ENCODE data around the gene THSD7B. TPM values are rescaled to one million over a fixed set of nuclear protein-coding genes. Genes with fewer than 3 reads are reported as not detected.

Gene THSD7B
- total RNA-seq, 1 experiment from 2014 or later = 6.9 TPM

DNA sequence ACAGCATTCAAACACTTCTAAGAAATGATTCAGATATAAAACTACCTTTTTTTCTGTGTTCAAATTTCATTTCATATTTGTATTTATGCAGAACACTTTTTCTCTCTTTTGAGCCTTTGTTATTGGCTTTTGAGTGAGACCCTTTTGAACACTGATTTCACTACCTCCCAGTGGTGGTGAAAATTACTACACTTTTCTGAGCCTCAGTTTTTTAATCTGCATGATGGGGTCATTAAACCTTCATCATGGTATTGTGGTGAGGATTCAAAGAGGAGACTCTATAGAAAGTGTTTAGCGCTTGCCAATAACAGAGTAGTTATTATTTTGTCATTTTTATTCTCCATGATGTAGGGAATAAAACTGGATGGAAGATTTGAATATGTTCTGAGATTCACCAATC is 169.8 kb downstream of the THSD7B start:
- no peaks in the 10 kb centered on the region for H3K27me3 Mint-ChIP-seq (ENCODE audit: insufficient read depth, unreplicated experiment)
- H3K9me3 Mint-ChIP-seq (ENCODE audit: unreplicated experiment) = no peaks in the 10 kb centered on the region
- Histone ChIP-seq H3K36me3 (ENCODE audit: control insufficient read depth, insufficient read depth, low read length) (no peaks in the 10 kb centered on the region), H3K4me3 (ENCODE audit: low read depth, low read length) (no peak overlapping the region), H3K27me3 (replicated peaks; ENCODE audit: control insufficient read depth, insufficient read depth, low read length) (no peaks in the 10 kb centered on the region), H3K4me1 (no peaks in the 10 kb centered on the region), H3K9me3 (no peaks in the 10 kb centered on the region)
- TF ChIP-seq, protein P1, sequence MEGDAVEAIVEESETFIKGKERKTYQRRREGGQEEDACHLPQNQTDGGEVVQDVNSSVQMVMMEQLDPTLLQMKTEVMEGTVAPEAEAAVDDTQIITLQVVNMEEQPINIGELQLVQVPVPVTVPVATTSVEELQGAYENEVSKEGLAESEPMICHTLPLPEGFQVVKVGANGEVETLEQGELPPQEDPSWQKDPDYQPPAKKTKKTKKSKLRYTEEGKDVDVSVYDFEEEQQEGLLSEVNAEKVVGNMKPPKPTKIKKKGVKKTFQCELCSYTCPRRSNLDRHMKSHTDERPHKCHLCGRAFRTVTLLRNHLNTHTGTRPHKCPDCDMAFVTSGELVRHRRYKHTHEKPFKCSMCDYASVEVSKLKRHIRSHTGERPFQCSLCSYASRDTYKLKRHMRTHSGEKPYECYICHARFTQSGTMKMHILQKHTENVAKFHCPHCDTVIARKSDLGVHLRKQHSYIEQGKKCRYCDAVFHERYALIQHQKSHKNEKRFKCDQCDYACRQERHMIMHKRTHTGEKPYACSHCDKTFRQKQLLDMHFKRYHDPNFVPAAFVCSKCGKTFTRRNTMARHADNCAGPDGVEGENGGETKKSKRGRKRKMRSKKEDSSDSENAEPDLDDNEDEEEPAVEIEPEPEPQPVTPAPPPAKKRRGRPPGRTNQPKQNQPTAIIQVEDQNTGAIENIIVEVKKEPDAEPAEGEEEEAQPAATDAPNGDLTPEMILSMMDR (IDR thresholded peaks at IDR 0.05; ENCODE audit: insufficient read depth in 1 of 2, low read depth in 1 of 2, low read length in 1 of 2, severe bottlenecking in 1 of 2, unreplicated experiment in 1 of 2) = no peak
- DNase-seq = no peak
- intact Hi-C loops (cut with micrococcal nuclease; ENCODE audit: unreplicated experiment) = no loop called here
- no peak overlapping the region for H3K27ac Mint-ChIP-seq (ENCODE audit: unreplicated experiment)
- no peak overlapping the region for H3K4me3 Mint-ChIP-seq (ENCODE audit: unreplicated experiment)
- no TSS peak for BruUV-seq (replicated peaks)
- H3K36me3 Mint-ChIP-seq (ENCODE audit: insufficient read depth, unreplicated experiment) = no peaks in the 10 kb centered on the region
- H3K4me1 Mint-ChIP-seq (ENCODE audit: low read depth, unreplicated experiment) = no peaks in the 10 kb centered on the region
- CTCF ChIA-PET = no interaction called here
- POLR2A ChIA-PET = no interaction called here

- Mint-ChIP-seq H3K36me3 (ENCODE audit: insufficient read depth, unreplicated experiment) (no peaks in the 10 kb centered on the region), H3K27me3 (ENCODE audit: insufficient read depth, unreplicated experiment) (no peaks in the 10 kb centered on the region), H3K9me3 (ENCODE audit: unreplicated experiment) (no peaks in the 10 kb centered on the region), H3K4me1 (ENCODE audit: low read depth, unreplicated experiment) (no peaks in the 10 kb centered on the region), H3K4me3 (ENCODE audit: unreplicated experiment) (no peak overlapping the region), H3K27ac (ENCODE audit: unreplicated experiment) (no peak overlapping the region)
- Histone ChIP-seq H3K27me3 (replicated peaks; ENCODE audit: control insufficient read depth, insufficient read depth, low read length) (no peaks in the 10 kb centered on the region), H3K4me1 (no peaks in the 10 kb centered on the region), H3K9me3 (no peaks in the 10 kb centered on the region), H3K36me3 (ENCODE audit: control insufficient read depth, insufficient read depth, low read length) (no peaks in the 10 kb centered on the region), H3K4me3 (ENCODE audit: low read depth, low read length) (no peak overlapping the region)
- DNase-seq = no peak
- CTCF ChIA-PET = no interaction called here
- BruUV-seq (replicated peaks) = no TSS peak
- TF ChIP-seq, protein P1 (IDR thresholded peaks at IDR 0.05; ENCODE audit: insufficient read depth in 1 of 2, low read depth in 1 of 2, low read length in 1 of 2, severe bottlenecking in 1 of 2, unreplicated experiment in 1 of 2) = no peak
- intact Hi-C loops (cut with micrococcal nuclease; ENCODE audit: unreplicated experiment) = no loop called here
- POLR2A ChIA-PET = no interaction called here
Measured at GRCh38 chr2:136956050-136956449, 190.7 kb downstream of the THSD7B start.

DNA sequence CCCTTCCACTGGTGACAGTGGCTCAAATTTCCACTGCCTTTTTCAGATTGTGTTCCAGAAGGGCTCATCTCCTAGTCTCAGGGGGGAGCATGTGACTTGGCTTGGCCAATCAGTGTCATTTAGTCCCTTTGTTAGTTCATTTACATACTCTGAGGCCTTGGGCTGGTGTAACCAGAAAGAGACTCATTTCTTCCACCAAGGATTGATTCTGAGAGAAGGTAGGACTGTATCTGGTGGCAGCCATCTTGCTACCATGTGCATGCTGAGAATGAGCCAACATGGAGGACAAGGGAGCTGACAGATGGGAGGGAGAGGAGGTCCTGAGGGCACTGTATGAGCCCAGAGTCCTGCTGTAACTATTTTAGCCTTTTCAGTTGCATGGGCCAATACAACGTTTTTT is 191.7 kb downstream of the THSD7B start:
- H3K27me3 Mint-ChIP-seq (ENCODE audit: insufficient read depth, unreplicated experiment) = no peaks in the 10 kb centered on the region
- H3K27ac Mint-ChIP-seq (ENCODE audit: unreplicated experiment) = no peak overlapping the region
- H3K4me3 Mint-ChIP-seq (ENCODE audit: unreplicated experiment) = no peak overlapping the region
- ChIA-PET CTCF (no interaction called here), POLR2A (no interaction called here)
- no peaks in the 10 kb centered on the region for H3K27me3 ChIP-seq (replicated peaks; ENCODE audit: control insufficient read depth, insufficient read depth, low read length)
- H3K36me3 ChIP-seq (ENCODE audit: control insufficient read depth, insufficient read depth, low read length) = no peaks in the 10 kb centered on the region
- no peaks in the 10 kb centered on the region for H3K4me1 ChIP-seq
- TF ChIP-seq, protein P1 (IDR thresholded peaks at IDR 0.05; ENCODE audit: insufficient read depth in 1 of 2, low read depth in 1 of 2, low read length in 1 of 2, severe bottlenecking in 1 of 2, unreplicated experiment in 1 of 2) = no peak
- no TSS peak for BruUV-seq (replicated peaks)
- no peaks in the 10 kb centered on the region for H3K4me1 Mint-ChIP-seq (ENCODE audit: low read depth, unreplicated experiment)
- no peak overlapping the region for H3K4me3 ChIP-seq (ENCODE audit: low read depth, low read length)
- no peaks in the 10 kb centered on the region for H3K9me3 Mint-ChIP-seq (ENCODE audit: unreplicated experiment)
- intact Hi-C loops (cut with micrococcal nuclease; ENCODE audit: unreplicated experiment) = no loop called here
- no peak for DNase-seq
- H3K9me3 ChIP-seq = no peaks in the 10 kb centered on the region
- H3K36me3 Mint-ChIP-seq (ENCODE audit: insufficient read depth, unreplicated experiment) = no peaks in the 10 kb centered on the region

Data from Caco-2 (cell line).